ENCODE data around the gene ZNF511. TPM values are rescaled to one million over a fixed set of nuclear protein-coding genes. Genes with fewer than 3 reads are reported as not detected.
A peak's percentile ranks its signal among the peaks of the same experiment; 100 is the strongest.
"Not testable (repeated sequence)": the region's sequence is repeated elsewhere in the genome, so short reads cannot be mapped to it uniquely, and the experiment has no call there.

The ZNF511 gene
- total RNA-seq, 1 donor from 2014 or later = 25.5 TPM

- not testable (repeated sequence) for H3K36me3 Mint-ChIP-seq (ENCODE audit: low read depth, unreplicated experiment); H3K9ac ChIP-seq (ENCODE audit: low read length); H3K36me3 ChIP-seq (ENCODE audit: insufficient read depth, low read length); H3K4me2 ChIP-seq (ENCODE audit: low read length); H3K4me1 ChIP-seq (ENCODE audit: insufficient read depth, low read length); H3K9me3 ChIP-seq (ENCODE audit: insufficient read depth, low read depth, low read length); H4K20me1 ChIP-seq (ENCODE audit: insufficient read depth, low read length); H3K9me3 Mint-ChIP-seq (ENCODE audit: unreplicated experiment); H3K4me3 Mint-ChIP-seq (ENCODE audit: unreplicated experiment); H3K4me1 Mint-ChIP-seq (ENCODE audit: low read depth, unreplicated experiment); DNase-seq (ENCODE audit: low read depth); H3K27ac Mint-ChIP-seq (ENCODE audit: unreplicated experiment); H3K27ac ChIP-seq (ENCODE audit: low read depth, low read length); FAIRE-seq; H2AFZ ChIP-seq (ENCODE audit: low read depth, low read length); H3K4me3 ChIP-seq (ENCODE audit: insufficient read depth, low read depth, low read length); H3K79me2 ChIP-seq (ENCODE audit: insufficient read depth, low read length)
- peaks cover 24% of the 10 kb centered on the region for H3K27me3 Mint-ChIP-seq (ENCODE audit: low read depth, unreplicated experiment)
- H3K27me3 ChIP-seq (ENCODE audit: insufficient read depth, low read length) = peaks cover 11% of the 10 kb centered on the region
Observed at GRCh38 chr10:133322064-133322709, 13.5 kb downstream of the ZNF511 start.

DNA sequence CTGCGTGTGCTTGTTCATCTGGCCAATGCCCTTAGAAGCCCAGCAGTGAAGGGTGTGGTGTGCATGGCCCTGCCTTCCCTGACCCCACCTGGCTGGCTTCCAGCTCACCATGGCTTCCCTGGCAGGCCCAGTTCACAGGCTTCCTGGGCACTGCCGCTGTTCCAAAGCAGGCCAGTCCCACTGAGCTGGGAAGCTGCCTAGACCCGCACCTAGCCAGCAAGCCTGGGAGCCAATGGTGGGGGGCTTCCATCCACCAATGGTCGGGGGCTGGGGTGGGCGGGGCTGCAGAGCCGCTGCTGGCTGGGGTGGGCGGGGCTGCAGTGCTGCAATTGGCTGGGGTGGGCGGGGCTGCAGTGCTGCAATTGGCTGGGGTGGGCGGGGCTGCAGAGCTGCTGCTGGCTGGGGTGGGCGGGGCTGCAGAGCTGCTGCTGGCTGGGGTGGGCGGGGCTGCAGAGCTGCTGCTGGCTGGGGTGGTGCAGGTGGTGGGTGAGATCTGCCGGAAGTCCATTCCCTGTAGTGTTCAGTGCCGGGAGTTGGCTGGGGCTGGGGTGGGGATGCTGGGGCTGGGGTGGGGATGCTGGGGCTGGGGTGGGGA is 15.6 kb downstream of the ZNF511 start:
- peaks cover under 1% of the 10 kb centered on the region for H4K20me1 ChIP-seq (ENCODE audit: insufficient read depth, low read length)
- H3K4me1 ChIP-seq (ENCODE audit: insufficient read depth, low read length) = peaks cover 22% of the 10 kb centered on the region
- no peak overlapping the region for H3K27ac ChIP-seq (ENCODE audit: low read depth, low read length)
- no peak overlapping the region for H2AFZ ChIP-seq (ENCODE audit: low read depth, low read length)
- H3K9ac ChIP-seq (ENCODE audit: low read length) = no peak overlapping the region
- TF ChIP-seq EZH2 (IDR thresholded peaks at IDR 0.05; ENCODE audit: insufficient read depth, low read length) = no peak
- TF ChIP-seq, protein P1, sequence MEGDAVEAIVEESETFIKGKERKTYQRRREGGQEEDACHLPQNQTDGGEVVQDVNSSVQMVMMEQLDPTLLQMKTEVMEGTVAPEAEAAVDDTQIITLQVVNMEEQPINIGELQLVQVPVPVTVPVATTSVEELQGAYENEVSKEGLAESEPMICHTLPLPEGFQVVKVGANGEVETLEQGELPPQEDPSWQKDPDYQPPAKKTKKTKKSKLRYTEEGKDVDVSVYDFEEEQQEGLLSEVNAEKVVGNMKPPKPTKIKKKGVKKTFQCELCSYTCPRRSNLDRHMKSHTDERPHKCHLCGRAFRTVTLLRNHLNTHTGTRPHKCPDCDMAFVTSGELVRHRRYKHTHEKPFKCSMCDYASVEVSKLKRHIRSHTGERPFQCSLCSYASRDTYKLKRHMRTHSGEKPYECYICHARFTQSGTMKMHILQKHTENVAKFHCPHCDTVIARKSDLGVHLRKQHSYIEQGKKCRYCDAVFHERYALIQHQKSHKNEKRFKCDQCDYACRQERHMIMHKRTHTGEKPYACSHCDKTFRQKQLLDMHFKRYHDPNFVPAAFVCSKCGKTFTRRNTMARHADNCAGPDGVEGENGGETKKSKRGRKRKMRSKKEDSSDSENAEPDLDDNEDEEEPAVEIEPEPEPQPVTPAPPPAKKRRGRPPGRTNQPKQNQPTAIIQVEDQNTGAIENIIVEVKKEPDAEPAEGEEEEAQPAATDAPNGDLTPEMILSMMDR (IDR thresholded peaks at IDR 0.05; ENCODE audit: insufficient read depth, low read depth, low read length) = no peak
- no peak overlapping the region for H3K4me3 ChIP-seq (ENCODE audit: insufficient read depth, low read depth, low read length)
- Mint-ChIP-seq H3K4me3 (ENCODE audit: unreplicated experiment) (no peak overlapping the region), H3K9me3 (ENCODE audit: unreplicated experiment) (no peaks in the 10 kb centered on the region), H3K36me3 (ENCODE audit: low read depth, unreplicated experiment) (no peaks in the 10 kb centered on the region), H3K27ac (ENCODE audit: unreplicated experiment) (no peak overlapping the region), H3K4me1 (ENCODE audit: low read depth, unreplicated experiment) (peaks cover 7% of the 10 kb centered on the region), H3K27me3 (ENCODE audit: low read depth, unreplicated experiment) (peaks cover 32% of the 10 kb centered on the region)
- no peaks in the 10 kb centered on the region for H3K36me3 ChIP-seq (ENCODE audit: insufficient read depth, low read length)
- FAIRE-seq = no peak
- H3K79me2 ChIP-seq (ENCODE audit: insufficient read depth, low read length) = no peaks in the 10 kb centered on the region
- peak; percentile 31 for DNase-seq (ENCODE audit: low read depth)
- no peaks in the 10 kb centered on the region for H3K9me3 ChIP-seq (ENCODE audit: insufficient read depth, low read depth, low read length)
- H3K4me2 ChIP-seq (ENCODE audit: low read length) = no peak overlapping the region
- H3K27me3 ChIP-seq (ENCODE audit: insufficient read depth, low read length) = peaks cover 12% of the 10 kb centered on the region

DNA sequence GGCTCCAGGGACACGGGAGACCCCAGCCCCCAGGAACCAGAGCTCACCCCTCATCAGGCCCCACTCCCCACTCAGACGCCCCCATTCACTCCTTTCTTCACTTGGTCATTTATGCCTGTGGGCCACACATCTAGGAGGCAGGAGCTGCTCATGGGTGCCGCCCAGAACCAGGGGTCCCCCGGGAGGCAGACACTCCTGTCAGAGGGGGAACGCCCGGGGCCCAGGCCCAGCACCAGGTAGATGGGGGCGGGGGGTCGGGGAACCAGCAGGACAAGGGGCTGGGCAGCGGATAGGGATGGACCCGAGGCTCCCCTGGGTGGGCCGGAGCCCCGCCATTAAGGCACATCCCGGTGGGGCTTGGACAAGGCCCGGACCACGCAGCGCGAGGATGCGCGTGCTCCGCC is 16.1 kb downstream of the ZNF511 start:
- Mint-ChIP-seq H3K4me3 (ENCODE audit: unreplicated experiment) (no peak overlapping the region), H3K36me3 (ENCODE audit: low read depth, unreplicated experiment) (no peaks in the 10 kb centered on the region), H3K4me1 (ENCODE audit: low read depth, unreplicated experiment) (peaks cover 7% of the 10 kb centered on the region), H3K27me3 (ENCODE audit: low read depth, unreplicated experiment) (peaks cover 29% of the 10 kb centered on the region), H3K27ac (ENCODE audit: unreplicated experiment) (no peak overlapping the region), H3K9me3 (ENCODE audit: unreplicated experiment) (no peaks in the 10 kb centered on the region)
- H3K27me3 ChIP-seq (ENCODE audit: insufficient read depth, low read length) = peaks cover 12% of the 10 kb centered on the region
- TF ChIP-seq, protein P1 (IDR thresholded peaks at IDR 0.05; ENCODE audit: insufficient read depth, low read depth, low read length) = no peak
- no peak for TF ChIP-seq EZH2 (IDR thresholded peaks at IDR 0.05; ENCODE audit: insufficient read depth, low read length)
- no peak overlapping the region for H3K27ac ChIP-seq (ENCODE audit: low read depth, low read length)
- H3K4me2 ChIP-seq (ENCODE audit: low read length) = peak overlapping the region; percentile 78
- DNase-seq (ENCODE audit: low read depth) (no peak), FAIRE-seq (no peak)
- H3K4me3 ChIP-seq (ENCODE audit: insufficient read depth, low read depth, low read length) = no peak overlapping the region
- H3K9me3 ChIP-seq (ENCODE audit: insufficient read depth, low read depth, low read length) = no peaks in the 10 kb centered on the region
- no peaks in the 10 kb centered on the region for H3K79me2 ChIP-seq (ENCODE audit: insufficient read depth, low read length)
- no peak overlapping the region for H3K9ac ChIP-seq (ENCODE audit: low read length)
- H4K20me1 ChIP-seq (ENCODE audit: insufficient read depth, low read length) = no peaks in the 10 kb centered on the region
- H2AFZ ChIP-seq (ENCODE audit: low read depth, low read length) = no peak overlapping the region
- no peaks in the 10 kb centered on the region for H3K36me3 ChIP-seq (ENCODE audit: insufficient read depth, low read length)
- H3K4me1 ChIP-seq (ENCODE audit: insufficient read depth, low read length) = peaks cover 28% of the 10 kb centered on the region
